ENCODE data around the gene PLSCR2. TPM values are rescaled to one million over a fixed set of nuclear protein-coding genes. Genes with fewer than 3 reads are reported as not detected.

Gene PLSCR2
- total RNA-seq, 6 experiments from 2014 or later, result not detected

GRCh38 chr3:146431240-146431639 is 38.1 kb downstream of the PLSCR2 start:
- Histone ChIP-seq H3K27ac (no peak overlapping the region), H3K36me3 (no peaks in the 10 kb centered on the region), H3K27me3 (no peaks in the 10 kb centered on the region), H3K9me3 (no peaks in the 10 kb centered on the region), H3K4me1 (no peaks in the 10 kb centered on the region), H3K4me3 (no peak overlapping the region)
- intact Hi-C loops (cut with DNase I), result no loop called here
- ATAC-seq, result no peak
- no peak for DNase-seq
- TF ChIP-seq CTCF (IDR thresholded peaks at IDR 0.05) (no peak), POLR2A (IDR thresholded peaks at IDR 0.05) (no peak)

GRCh38 chr3:146425341-146425740 is 44.0 kb downstream of the PLSCR2 start:
- TF ChIP-seq POLR2A (IDR thresholded peaks at IDR 0.05) (no peak), CTCF (IDR thresholded peaks at IDR 0.05) (no peak)
- H3K27me3 ChIP-seq, result no peaks in the 10 kb centered on the region
- no peaks in the 10 kb centered on the region for H3K9me3 ChIP-seq
- no peak for ATAC-seq
- no peak overlapping the region for H3K27ac ChIP-seq
- no peak overlapping the region for H3K4me3 ChIP-seq
- H3K36me3 ChIP-seq, result no peaks in the 10 kb centered on the region
- no peak for DNase-seq
- intact Hi-C loops (cut with DNase I), result no loop called here
- WGBS (ENCODE audit: insufficient coverage, low coverage, low lambda C conversion rate, missing lambda C conversion rate), result 33% methylated on average over 1 of the region's 1 CpG
- no peaks in the 10 kb centered on the region for H3K4me1 ChIP-seq

GRCh38 chr3:146421819-146422759 is 47.3 kb downstream of the PLSCR2 start:
- Histone ChIP-seq H3K27ac (no peak overlapping the region), H3K9me3 (no peaks in the 10 kb centered on the region), H3K36me3 (no peaks in the 10 kb centered on the region), H3K4me1 (no peaks in the 10 kb centered on the region), H3K27me3 (no peaks in the 10 kb centered on the region), H3K4me3 (no peak overlapping the region)
- ATAC-seq, result no peak
- TF ChIP-seq CTCF (IDR thresholded peaks at IDR 0.05) (no peak), POLR2A (IDR thresholded peaks at IDR 0.05) (no peak)
- intact Hi-C loops (cut with DNase I), result no loop called here
- 75% methylated on average over 5 of the region's 5 CpGs for WGBS (ENCODE audit: insufficient coverage, low coverage, low lambda C conversion rate, missing lambda C conversion rate)
- DNase-seq, result no peak

- Histone ChIP-seq H3K27ac (no peak overlapping the region), H3K27me3 (no peaks in the 10 kb centered on the region), H3K36me3 (no peaks in the 10 kb centered on the region), H3K4me3 (no peak overlapping the region), H3K9me3 (no peaks in the 10 kb centered on the region), H3K4me1 (no peaks in the 10 kb centered on the region)
- no peak for ATAC-seq
- WGBS (ENCODE audit: insufficient coverage, low coverage, low lambda C conversion rate, missing lambda C conversion rate), result 39% methylated on average over 2 of the region's 2 CpGs
- no peak for DNase-seq
- intact Hi-C loops (cut with DNase I), result no loop called here
- TF ChIP-seq CTCF (IDR thresholded peaks at IDR 0.05) (no peak), POLR2A (IDR thresholded peaks at IDR 0.05) (no peak)
Observed at GRCh38 chr3:146416366-146416765, 53.0 kb downstream of the PLSCR2 start.

All from right lobe of liver (tissue), 6 donors.